Daoy (cell line): ENCODE measurements around the gene SNRPD3. TPM values are rescaled to one million over a fixed set of nuclear protein-coding genes. Genes with fewer than 3 reads are reported as not detected.
"Not testable (repeated sequence)": the region's sequence is repeated elsewhere in the genome, so short reads cannot be mapped to it uniquely, and the experiment has no call there.

Experiments used
- DNase-seq: peaks from one replicate; pipeline ENCODE4 v3.0.0-alpha.2; 2015; ENCODE audit warnings: low read depth
- total RNA-seq: library from RNA; depleted of rRNA; stranded (reverse); fragments of >200 nt; shearing (Covaris generic); gene quantifications from 2 replicates; pipeline ENCODE4 v1.2.3, GENCODE V29; 2014

Gene SNRPD3
- total RNA-seq, 1 experiment from 2014 or later = 201 TPM

DNA sequence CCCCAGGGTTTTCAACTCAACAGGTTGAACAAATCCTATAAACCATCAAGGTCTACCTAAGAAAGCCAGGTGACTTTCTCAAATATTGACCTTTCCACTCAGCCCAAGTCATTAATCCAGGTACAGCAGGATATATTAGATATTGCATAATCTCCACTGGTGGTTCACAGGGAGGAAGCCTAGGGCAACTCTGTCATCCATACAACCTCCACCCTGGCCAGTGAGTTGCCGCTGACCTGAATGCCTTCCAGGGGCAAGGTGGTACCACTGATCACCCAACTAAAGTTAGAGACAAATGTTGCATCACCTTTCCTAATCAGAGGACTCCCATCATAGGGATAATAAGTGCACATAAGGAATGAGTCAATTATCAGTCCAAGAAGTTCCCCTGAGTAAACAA is 23.7 kb upstream of the SNRPD3 start:
- no peak for DNase-seq

DNA sequence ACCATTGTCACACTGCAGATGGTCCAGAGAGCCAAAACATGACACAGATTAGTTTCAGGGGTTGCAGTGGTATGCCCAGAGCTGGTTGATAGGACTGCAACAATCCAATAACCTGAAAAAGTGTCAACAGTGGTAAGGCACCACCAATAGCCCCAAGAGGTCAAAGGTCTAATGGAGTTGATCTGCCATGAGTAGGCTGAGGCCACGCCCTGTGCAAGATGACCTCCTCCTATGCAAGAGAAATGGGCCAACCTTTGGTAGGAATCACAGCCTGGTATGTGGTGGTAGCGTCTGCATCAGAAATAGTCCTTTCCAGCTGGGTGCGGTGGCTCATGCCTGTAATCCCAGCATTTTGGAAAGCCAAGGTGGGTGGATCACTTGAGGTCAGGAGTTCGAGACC is 20.5 kb upstream of the SNRPD3 start:
- no peak for DNase-seq

- DNase-seq = no peak
Observed at GRCh38 chr22:24536089-24536488, 19.7 kb upstream of the SNRPD3 start.

DNA sequence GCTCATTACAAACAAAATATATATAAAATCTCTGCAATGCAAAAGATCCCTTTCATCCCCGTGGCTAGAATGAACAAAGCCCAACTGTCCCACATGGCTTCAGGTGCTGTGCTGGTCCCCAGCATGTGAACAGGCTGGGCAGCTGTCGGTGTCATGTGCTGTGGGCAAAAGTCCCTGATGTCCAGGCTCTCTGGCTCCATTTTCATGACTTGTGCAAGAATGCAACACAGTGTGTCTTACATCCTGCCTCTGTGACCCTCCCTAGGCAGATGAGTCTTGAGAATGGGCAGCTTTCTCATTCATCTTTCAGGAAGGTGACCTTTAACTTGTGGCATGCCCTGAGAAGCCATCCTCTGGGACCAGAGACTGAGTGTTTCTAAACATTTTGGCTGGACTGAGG is 15.3 kb upstream of the SNRPD3 start:
- no peak for DNase-seq

- no peak for DNase-seq
Observed at GRCh38 chr22:24541681-24542515, 13.9 kb upstream of the SNRPD3 start.

GRCh38 chr22:24542641-24543040 is 13.2 kb upstream of the SNRPD3 start:
- DNase-seq = no peak

GRCh38 chr22:24543185-24543601 is 12.6 kb upstream of the SNRPD3 start:
- no peak for DNase-seq

DNA sequence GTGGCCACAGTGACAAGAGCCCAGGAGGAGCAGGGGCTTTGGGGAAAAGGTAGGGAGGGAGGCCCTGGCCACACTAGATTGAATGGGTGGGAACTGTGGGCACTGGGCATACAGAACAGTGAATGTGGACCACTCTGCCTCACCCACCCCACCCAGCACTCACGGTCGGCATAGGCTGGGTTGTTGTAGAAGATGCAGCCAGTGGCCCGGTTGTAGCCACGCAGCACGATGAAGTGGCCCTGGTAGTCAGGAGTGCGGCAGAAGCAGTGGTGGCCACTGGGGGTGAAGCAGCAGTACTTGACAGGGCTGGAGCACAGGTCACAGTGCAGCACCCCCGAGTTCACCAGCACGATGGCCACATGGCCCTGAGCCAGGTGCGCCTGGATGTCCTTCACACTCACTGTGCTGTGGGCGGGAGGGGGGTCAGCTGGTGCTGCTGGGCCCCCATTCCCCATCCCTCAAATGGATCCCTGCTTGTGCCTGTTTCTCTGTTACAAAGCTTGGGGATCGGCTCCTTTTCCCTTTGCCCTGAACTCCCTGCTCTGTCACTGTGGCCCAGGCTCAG is 12.0 kb upstream of the SNRPD3 start:
- no peak for DNase-seq

- no peak for DNase-seq
Observed at GRCh38 chr22:24548812-24549211, 7.0 kb upstream of the SNRPD3 start.

GRCh38 chr22:24550028-24550901 is 5.5 kb upstream of the SNRPD3 start:
- no peak for DNase-seq

DNA sequence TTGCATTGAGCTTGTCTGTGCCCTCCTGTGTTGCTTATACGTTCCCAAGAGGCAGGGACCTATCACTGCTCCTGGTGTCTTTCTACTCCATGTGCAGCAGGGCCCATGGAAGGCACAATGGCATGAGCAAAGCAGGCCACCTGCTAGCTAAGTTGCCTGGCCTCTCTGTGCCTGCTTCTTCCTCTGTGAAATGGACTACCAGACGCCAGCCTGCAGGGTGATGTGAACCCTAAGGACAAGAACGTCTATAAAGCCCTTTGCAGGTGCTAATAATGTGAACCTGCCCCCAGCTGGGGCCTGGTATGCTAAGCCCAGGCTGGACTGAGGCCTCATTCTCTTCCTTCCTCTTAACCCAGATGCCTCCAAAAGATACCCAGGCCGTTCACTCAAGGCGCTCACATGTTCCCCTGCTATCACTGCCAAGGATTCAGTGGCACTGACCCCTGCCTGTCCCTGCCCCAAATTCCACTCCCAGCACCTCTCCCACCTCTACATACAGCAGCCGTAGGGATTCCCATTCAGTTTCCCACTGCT is 4.8 kb upstream of the SNRPD3 start:
- DNase-seq = no peak

DNA sequence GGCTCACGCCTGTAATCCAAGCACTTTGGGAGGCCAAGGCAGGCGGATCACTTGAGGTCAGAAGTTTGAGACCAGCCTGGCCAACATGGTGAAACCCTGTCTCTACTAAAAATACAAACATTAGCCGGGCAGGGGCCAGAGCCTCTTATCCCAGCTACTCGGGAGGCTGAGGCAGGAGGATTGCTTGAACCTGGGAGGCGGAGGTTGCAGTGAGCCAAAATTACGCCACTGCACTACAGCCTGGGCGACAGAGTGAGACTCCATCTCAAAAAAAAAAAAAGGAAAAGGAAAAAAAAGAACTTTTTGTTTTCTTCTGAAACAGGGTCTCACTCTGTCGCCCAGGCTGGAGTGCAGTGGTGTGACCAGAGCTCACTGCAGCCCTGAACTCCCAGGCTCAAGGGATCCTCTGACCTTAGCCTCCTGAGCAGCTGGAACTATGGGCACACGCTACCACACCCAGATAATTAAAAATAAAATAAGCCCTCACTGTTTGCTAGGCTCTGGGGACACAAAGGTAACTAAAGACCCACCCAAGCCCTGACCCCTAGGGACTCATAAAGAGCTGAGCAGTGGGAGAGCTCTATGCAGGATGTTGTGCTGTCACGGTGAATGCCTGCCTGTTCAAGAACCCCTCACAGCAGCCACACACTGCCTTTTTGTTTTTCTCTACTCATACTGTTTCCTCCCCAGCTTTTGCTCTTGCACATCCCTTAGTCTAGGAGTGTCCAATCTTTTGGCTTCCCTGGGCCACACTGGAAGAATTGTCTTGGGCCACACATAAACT is 3.1 kb upstream of the SNRPD3 start:
- DNase-seq = not testable (repeated sequence)

GRCh38 chr22:24553597-24554312 is 2.0 kb upstream of the SNRPD3 start:
- DNase-seq = no peak

DNA sequence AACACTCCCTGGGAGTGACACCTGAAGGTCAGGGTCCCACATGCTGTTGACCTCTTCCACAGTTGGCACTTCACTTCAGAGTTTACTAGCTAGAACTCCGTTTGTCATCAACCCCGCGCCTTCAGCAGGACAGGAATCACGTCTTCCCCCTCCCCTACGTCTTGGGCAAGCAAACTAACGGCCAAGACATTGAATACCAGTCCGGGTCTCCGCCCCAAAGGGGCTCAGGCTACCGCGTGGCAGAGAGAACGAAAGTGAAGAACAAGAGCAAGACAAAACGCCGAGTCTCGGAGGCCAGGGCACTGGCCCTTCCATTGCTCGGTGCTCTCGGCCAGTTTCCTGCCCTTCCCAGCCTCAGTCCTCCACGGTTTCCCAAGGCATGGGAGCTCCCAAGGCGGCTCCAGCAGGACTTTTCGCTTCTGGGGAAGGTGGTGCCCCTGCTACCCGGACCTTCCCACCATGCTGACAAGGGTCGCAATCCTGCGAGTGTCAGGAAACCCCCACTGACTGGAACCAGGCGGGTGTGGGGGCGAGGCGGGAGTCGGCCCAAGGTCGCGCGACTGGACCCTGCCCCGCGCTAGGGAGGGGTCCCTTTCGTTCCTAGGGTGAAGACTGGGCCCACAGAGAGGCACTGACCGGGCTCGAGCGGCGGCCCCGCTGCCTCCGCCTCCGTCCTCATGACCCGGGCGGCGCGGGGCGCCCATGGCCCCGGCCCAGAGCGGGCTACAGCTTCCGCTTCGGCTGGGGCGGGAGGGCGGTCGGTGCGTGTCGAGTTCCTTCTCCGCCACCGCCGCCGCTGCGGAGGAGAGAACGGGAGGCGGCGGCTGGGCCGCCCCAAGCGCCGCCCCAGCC is 1.3 kb upstream of the SNRPD3 start, which contains the start of gene GUCD1:
Gene GUCD1 (minus strand): TSS at position 826 of the 852 bp plus-strand sequence. CDS start 147 bp downstream, at position 679.
- DNase-seq = peak; percentile 32

DNA sequence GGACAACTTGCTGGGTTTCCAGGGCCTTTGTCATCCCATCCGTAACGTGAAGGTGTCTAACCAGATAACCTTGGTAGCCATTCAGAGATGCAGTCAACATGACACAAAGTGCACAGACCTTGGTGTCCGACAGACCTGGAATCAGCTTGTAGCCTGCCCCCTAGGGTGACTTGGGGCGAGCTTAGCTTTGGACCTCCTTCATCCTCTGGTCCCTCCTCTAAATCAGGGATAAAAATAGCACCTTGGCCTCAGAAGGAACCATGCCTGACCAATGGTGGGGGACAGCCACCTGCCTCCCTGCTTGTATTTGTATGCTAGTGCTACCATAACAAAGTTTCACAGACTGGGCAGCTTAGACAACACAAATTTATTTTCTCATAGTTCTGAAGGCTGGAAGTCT is 3.7 kb downstream of the SNRPD3 start:
- no peak for DNase-seq

DNA sequence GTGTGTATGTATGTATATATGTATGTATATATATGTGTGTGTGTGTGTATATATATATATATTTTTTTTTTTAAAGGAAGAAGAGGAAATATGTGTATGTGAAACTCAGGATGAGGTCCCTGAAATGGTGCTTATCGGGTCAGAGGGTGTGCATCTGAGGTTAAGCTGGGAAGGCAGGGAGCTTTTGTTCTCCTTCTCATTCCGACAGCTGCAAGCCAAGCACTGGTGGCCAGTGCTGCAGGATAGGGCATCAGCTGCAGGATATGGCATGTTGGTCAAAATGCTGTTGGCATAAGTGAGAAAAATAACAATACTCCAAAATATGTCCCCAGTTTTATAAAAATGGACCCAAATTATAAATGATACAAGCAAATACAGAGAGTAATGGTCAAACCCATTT is 7.4 kb downstream of the SNRPD3 start:
- DNase-seq = no peak

GRCh38 chr22:24564376-24565058 is 8.7 kb downstream of the SNRPD3 start:
- no peak for DNase-seq

DNA sequence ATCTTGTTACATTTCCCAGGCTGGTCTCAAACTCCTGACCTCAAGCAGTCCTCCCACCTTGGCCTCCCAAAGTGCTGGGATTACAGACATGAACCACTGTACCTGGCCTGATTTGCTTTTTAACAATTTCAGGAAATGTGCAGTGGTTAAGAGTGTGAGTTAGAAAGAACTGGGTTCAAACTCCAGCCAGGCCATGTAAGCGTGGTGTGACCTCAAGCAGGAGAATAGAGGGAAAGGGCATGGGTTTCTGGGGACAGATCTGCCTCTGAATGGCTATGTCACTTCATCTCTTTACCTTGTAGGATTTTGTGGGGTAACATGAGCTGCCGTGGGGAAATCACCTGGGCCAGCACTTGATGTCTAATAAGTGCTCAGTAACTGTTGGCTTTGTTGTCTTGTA is 9.3 kb downstream of the SNRPD3 start:
- DNase-seq = no peak

DNA sequence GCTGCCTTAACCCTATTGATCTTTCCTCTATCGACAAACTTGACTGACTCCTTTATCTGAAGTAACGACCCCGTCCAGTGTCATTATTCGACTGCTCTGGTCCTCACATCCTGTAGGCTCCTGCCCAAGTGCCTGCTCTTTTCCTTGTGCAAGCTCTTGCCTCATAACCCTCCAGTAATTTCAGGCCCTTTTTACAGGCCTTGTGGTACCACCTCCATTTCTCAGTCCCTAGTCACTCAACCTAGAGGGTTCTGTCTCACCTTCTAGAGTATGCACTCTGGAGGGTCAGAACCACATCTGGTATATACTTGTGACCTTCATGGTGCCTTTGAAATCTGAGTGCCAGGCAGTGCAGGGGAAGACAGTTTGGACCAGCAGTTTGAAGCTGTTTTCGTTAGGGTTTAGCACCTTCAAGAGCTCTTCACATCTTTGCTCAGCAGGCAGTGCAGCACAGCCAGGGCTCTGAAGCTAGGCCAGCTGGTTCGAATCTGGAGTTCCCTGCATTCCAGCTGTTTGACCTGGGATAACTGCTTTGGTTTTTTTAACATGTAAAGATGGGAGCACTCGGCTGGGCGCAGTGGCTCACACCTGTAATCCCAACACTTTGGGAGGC is 11.2 kb downstream of the SNRPD3 start:
- no peak for DNase-seq
